Chondrocyte (in vitro differentiated cells): Measurements from ENCODE around the gene CARHSP1. TPM values are rescaled to one million over a fixed set of nuclear protein-coding genes. Genes with fewer than 3 reads are reported as not detected.

Source experiments
- DNase-seq: peaks from one replicate; pipeline ENCODE4 v3.0.0; 2021; ENCODE audit warnings: mixed read lengths, low spot score
- H3K27ac Mint-ChIP-seq: one replicate; pipeline ENCODE4 v1.8.0; 2021; ENCODE audit warnings: mild to moderate bottlenecking, moderate library complexity, mixed read lengths; ENCODE audit not compliant: unreplicated experiment
- H3K27me3 Mint-ChIP-seq: 2 replicates; pipeline ENCODE4 v1.8.0; 2021; ENCODE audit warnings: low read depth, mixed read lengths
- H3K36me3 Mint-ChIP-seq: 2 replicates; pipeline ENCODE4 v1.8.0; 2021; ENCODE audit warnings: low read depth, mixed read lengths
- H3K4me1 Mint-ChIP-seq: 2 replicates; pipeline ENCODE4 v1.8.0; 2021; ENCODE audit warnings: low read depth, mild to moderate bottlenecking, mixed read lengths
- H3K4me3 Mint-ChIP-seq: one replicate; pipeline ENCODE4 v1.8.0; 2021; ENCODE audit warnings: mild to moderate bottlenecking, moderate library complexity, mixed read lengths; ENCODE audit not compliant: unreplicated experiment
- H3K9me3 Mint-ChIP-seq: 2 replicates; pipeline ENCODE4 v1.8.0; 2021; ENCODE audit warnings: low read depth, mixed read lengths
- total RNA-seq: library from RNA; stranded (reverse); gene quantifications from 3 replicates; pipeline ENCODE4 v1.2.1, GENCODE V29; 2021
- TF ChIP-seq, protein P1 (sequence below): fragments of 200-600 bp; sonication (generic); IDR thresholded peaks from 2 replicates; pipeline ENCODE4 v1.5.0; 2021; ENCODE audit warnings: antibody characterized with exemption, mild to moderate bottlenecking, moderate library complexity

CARHSP1 gene
- total RNA-seq, 1 donor from 2014 or later = 57.4 TPM

DNA sequence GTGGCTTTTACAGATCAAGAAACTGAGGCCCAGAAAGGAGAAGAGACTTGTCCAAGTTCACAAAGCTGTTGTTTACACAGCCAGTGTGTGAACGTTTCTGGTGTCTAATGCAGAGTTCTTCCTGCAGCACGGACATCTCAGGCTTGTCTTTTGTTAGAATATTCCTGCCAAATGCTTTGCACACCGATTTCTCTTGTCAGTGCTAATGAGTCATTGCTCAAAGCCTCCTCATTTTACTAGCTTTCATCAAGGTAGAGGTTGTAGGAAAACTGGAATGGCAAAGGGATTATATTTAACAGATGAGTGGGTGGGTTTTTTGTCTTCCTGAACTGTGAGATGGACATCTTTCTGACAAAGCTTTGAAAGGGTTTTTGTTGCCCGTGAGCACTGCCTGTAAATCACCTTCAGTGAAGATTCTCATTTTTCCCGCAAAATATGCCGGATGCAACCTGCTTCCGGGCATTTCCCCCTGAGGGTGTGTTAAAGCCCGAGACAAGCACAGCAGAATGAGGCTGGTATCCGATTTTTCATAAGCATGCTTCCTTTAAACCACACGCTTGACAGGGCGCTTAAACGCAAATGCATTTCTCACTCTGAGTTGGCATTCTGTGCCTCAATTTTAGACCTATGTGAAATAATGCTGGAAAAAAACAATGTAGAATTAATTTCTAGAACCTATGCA, 56.5 kb downstream of the CARHSP1 start:
- H3K4me1 Mint-ChIP-seq = no peaks in the 10 kb centered on the region
- H3K27me3 Mint-ChIP-seq = no peaks in the 10 kb centered on the region
- H3K27ac Mint-ChIP-seq = peak overlapping the region; percentile 1
- no peak for DNase-seq
- TF ChIP-seq, protein P1, sequence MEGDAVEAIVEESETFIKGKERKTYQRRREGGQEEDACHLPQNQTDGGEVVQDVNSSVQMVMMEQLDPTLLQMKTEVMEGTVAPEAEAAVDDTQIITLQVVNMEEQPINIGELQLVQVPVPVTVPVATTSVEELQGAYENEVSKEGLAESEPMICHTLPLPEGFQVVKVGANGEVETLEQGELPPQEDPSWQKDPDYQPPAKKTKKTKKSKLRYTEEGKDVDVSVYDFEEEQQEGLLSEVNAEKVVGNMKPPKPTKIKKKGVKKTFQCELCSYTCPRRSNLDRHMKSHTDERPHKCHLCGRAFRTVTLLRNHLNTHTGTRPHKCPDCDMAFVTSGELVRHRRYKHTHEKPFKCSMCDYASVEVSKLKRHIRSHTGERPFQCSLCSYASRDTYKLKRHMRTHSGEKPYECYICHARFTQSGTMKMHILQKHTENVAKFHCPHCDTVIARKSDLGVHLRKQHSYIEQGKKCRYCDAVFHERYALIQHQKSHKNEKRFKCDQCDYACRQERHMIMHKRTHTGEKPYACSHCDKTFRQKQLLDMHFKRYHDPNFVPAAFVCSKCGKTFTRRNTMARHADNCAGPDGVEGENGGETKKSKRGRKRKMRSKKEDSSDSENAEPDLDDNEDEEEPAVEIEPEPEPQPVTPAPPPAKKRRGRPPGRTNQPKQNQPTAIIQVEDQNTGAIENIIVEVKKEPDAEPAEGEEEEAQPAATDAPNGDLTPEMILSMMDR = no peak
- H3K4me3 Mint-ChIP-seq = no peak overlapping the region
- H3K36me3 Mint-ChIP-seq = peaks cover 48% of the 10 kb centered on the region
- no peaks in the 10 kb centered on the region for H3K9me3 Mint-ChIP-seq

GRCh38 chr16:8808613-8809353, 60.0 kb downstream of the CARHSP1 start:
- peak overlapping the region; percentile 27 for H3K27ac Mint-ChIP-seq
- no peak for DNase-seq
- no peak overlapping the region for H3K4me3 Mint-ChIP-seq
- no peaks in the 10 kb centered on the region for H3K27me3 Mint-ChIP-seq
- H3K4me1 Mint-ChIP-seq = no peaks in the 10 kb centered on the region
- TF ChIP-seq, protein P1 = no peak
- no peaks in the 10 kb centered on the region for H3K9me3 Mint-ChIP-seq
- peaks cover 47% of the 10 kb centered on the region for H3K36me3 Mint-ChIP-seq

DNA sequence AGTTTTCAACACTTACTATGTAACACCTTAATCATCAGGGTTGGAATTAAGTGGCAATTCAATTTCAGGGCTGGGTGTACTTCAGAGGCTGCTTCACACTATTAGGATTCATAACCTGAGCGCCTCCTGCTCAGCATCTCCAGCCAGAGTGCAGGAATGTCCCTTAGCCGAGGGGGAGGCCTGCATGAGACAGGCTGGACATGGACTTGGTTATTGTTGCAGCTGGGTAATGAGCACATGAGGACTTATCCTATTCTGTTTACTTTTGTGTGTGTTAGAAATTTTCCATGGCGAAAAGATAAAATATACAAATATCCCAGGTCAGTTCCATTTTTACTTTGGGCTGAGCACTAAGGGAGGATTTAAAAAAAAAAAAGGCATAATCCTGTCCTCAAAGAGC, 60.8 kb downstream of the CARHSP1 start:
- Mint-ChIP-seq H3K4me3 (no peak overlapping the region), H3K9me3 (no peaks in the 10 kb centered on the region), H3K27ac (no peak overlapping the region), H3K27me3 (no peaks in the 10 kb centered on the region), H3K36me3 (peaks cover 47% of the 10 kb centered on the region), H3K4me1 (no peaks in the 10 kb centered on the region)
- DNase-seq = no peak
- TF ChIP-seq, protein P1 = no peak

GRCh38 chr16:8807189-8807588, 61.6 kb downstream of the CARHSP1 start:
- Mint-ChIP-seq H3K27ac (no peak overlapping the region), H3K4me3 (no peak overlapping the region), H3K4me1 (no peaks in the 10 kb centered on the region), H3K9me3 (no peaks in the 10 kb centered on the region), H3K27me3 (no peaks in the 10 kb centered on the region), H3K36me3 (peaks cover 47% of the 10 kb centered on the region)
- TF ChIP-seq, protein P1 = no peak
- DNase-seq = no peak

DNA sequence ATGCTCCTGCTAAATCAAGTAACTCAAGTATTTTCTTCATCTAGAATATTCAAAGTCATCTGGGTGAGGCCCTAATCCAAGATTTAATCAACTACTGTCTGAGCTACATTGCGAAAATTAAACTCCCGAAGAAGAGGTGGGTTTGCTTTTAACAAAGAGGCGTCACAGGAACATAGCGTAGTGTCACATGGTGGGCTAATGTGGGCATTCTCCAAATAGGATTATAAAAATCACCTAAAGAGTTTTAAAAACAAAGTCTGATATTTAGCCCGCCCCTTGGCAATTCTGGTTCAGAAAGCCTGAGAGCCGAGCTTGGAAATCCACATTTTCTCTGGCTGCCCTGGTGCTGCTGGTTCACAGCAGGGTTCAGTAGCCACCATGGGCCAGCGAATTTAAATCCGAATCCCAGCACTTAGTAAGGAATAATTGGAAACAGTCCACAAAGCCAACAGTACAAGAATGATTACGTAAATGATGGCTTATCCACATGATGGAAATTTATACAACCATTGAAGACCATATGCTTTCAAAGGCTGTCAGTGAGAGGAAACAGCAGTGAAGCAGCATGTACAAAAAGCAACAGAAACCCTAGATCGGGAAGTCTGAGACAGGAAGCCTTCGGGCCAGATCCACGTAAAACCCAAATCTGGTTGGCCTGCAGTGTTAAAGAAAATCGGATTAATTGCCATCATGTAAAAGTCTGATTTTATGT, 62.4 kb downstream of the CARHSP1 start:
- TF ChIP-seq, protein P1 = no peak
- no peaks in the 10 kb centered on the region for H3K27me3 Mint-ChIP-seq
- no peak overlapping the region for H3K4me3 Mint-ChIP-seq
- DNase-seq = no peak
- H3K36me3 Mint-ChIP-seq = peaks cover 48% of the 10 kb centered on the region
- no peak overlapping the region for H3K27ac Mint-ChIP-seq
- no peaks in the 10 kb centered on the region for H3K9me3 Mint-ChIP-seq
- no peaks in the 10 kb centered on the region for H3K4me1 Mint-ChIP-seq
